Ishikawa (cell line): ENCODE data around the gene SIK1.
"Not testable (repeated sequence)": the region's sequence is repeated elsewhere in the genome, so short reads cannot be mapped to it uniquely, and the experiment has no call there.

Experiments used
- CEBPB ChIP-seq: IDR thresholded peaks from 2 replicates; pipeline ENCODE4 v1.6.1; 2012
- CREB1 ChIP-seq: IDR thresholded peaks from 2 replicates; pipeline ENCODE4 v1.6.1; 2012; ENCODE audit warnings: low read depth
- EGR1 ChIP-seq: IDR thresholded peaks from 2 replicates; pipeline ENCODE4 v1.6.1; 2012
- EP300 ChIP-seq: IDR thresholded peaks from 2 replicates; pipeline ENCODE4 v1.6.1; 2012; ENCODE audit warnings: borderline replicate concordance
- FOXM1 ChIP-seq: IDR thresholded peaks from 2 replicates; pipeline ENCODE4 v1.6.1; 2012; ENCODE audit warnings: low read depth, borderline replicate concordance
- NFIC ChIP-seq: IDR thresholded peaks from 2 replicates; pipeline ENCODE4 v1.6.1; 2012
- RAD21 ChIP-seq: IDR thresholded peaks from 2 replicates; pipeline ENCODE4 v1.6.1; 2012; ENCODE audit warnings: low read depth
- REST ChIP-seq: IDR thresholded peaks from 2 replicates; pipeline ENCODE4 v1.6.1; 2012; ENCODE audit warnings: low read depth, mild to moderate bottlenecking
- TAF1 ChIP-seq: IDR thresholded peaks from 2 replicates; pipeline ENCODE4 v1.6.1; 2012; ENCODE audit warnings: low read depth, mild to moderate bottlenecking
- TCF12 ChIP-seq: IDR thresholded peaks from 2 replicates; pipeline ENCODE4 v1.6.1; 2012; ENCODE audit warnings: low read depth
- TEAD4 ChIP-seq: IDR thresholded peaks from 2 replicates; pipeline ENCODE4 v1.6.1; 2012
- USF1 ChIP-seq: IDR thresholded peaks from 2 replicates; pipeline ENCODE4 v1.6.1; 2012
- YY1 ChIP-seq: IDR thresholded peaks from 2 replicates; pipeline ENCODE4 v1.6.1; 2012; ENCODE audit warnings: low read depth
- ZBTB7A ChIP-seq: IDR thresholded peaks from 2 replicates; pipeline ENCODE4 v1.6.1; 2012; ENCODE audit warnings: low read depth
- TF ChIP-seq, protein P1 (sequence below): IDR thresholded peaks from 2 replicates; pipeline ENCODE4 v1.6.1; 2012

Gene SIK1

GRCh38 chr21:43426404-43427241 is at the start of gene SIK1:
TSS of gene SIK1 (minus strand) at chr21:43427131. CDS start at chr21:43426178, 953 bp downstream.
- not testable (repeated sequence) for TF ChIP-seq TEAD4, EP300, CEBPB

DNA sequence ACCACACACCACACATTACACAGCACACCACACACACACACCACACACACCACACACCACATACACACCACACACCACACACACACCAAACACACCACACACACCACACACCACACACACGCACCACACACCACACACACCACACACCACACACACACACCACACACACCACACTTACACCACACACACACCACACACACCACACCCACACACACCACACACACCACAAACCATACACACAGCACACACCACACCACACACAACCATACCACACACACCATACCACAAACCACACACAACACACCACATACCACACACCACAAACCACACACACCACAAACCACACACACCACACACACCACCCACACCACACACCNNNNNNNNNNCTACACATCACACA is 40.9 kb upstream of the SIK1 start:
- no peak for TF ChIP-seq TAF1
- TF ChIP-seq ZBTB7A = no peak
- no peak for TF ChIP-seq YY1
- no peak for TF ChIP-seq TCF12
- TF ChIP-seq CEBPB = no peak
- TF ChIP-seq USF1 = no peak
- TF ChIP-seq FOXM1 = no peak
- no peak for TF ChIP-seq RAD21
- no peak for TF ChIP-seq TEAD4
- TF ChIP-seq, protein P1, sequence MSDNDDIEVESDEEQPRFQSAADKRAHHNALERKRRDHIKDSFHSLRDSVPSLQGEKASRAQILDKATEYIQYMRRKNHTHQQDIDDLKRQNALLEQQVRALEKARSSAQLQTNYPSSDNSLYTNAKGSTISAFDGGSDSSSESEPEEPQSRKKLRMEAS = no peak
- no peak for TF ChIP-seq EP300

DNA sequence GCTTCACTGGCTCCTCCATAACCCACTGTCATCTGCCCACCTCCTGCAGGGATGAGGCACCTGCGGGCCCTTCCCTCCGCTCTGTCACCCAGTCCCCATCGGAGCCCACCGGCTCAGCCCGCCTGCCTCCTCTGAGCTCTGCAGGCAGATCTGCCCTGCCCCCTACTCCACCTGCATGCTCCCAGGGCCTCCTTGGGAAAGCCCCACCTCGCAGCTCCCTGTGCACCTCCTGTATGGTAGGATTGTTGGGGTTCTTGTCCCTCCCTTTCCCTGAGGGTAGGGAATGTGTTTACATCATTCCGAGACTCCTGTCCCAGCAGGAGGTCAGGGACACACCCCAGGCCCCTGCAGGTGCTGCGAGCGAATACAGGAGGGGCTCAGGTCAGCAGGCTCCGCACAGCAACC is 50.5 kb downstream of the SIK1 start:
- TF ChIP-seq REST (no peak), NFIC (no peak), FOXM1 (no peak), YY1 (no peak), TAF1 (no peak), USF1 (no peak), CEBPB (no peak), EP300 (no peak), TCF12 (no peak), RAD21 (no peak), CREB1 (no peak), EGR1 (no peak), TEAD4 (no peak)
- TF ChIP-seq, protein P1 = no peak

DNA sequence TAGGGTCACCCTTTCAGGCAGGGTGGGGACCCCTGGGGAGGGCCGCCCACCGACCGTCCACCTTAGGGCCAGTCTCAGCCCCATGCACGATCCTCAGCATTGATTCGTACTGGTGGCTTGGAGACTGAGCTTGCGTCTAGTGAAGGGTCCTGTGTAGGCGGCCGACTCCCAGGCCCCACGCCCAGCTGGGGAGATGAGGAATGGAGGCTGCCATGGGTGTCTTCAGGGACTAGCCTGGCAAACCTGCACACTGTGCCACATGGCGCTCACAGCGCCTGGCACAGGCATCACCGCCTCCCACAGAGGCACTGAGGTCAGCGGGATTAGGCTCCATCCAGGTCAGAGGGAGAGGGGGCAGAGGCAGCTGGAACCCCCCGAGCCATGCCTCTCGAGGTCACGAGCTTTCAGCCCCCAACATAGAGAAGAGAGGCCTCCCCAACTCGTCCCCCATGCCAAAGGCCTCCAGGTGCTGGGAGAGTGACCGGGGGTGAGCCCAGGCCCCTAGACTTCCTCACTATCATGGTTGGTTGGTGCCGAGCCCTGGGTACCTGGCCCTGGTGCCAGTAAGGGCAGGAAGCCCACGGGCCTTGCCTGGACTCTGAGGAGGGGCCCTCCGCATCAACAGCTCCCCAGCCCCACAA is 51.0 kb downstream of the SIK1 start:
- TF ChIP-seq RAD21 (no peak), CEBPB (no peak), ZBTB7A (no peak)

DNA sequence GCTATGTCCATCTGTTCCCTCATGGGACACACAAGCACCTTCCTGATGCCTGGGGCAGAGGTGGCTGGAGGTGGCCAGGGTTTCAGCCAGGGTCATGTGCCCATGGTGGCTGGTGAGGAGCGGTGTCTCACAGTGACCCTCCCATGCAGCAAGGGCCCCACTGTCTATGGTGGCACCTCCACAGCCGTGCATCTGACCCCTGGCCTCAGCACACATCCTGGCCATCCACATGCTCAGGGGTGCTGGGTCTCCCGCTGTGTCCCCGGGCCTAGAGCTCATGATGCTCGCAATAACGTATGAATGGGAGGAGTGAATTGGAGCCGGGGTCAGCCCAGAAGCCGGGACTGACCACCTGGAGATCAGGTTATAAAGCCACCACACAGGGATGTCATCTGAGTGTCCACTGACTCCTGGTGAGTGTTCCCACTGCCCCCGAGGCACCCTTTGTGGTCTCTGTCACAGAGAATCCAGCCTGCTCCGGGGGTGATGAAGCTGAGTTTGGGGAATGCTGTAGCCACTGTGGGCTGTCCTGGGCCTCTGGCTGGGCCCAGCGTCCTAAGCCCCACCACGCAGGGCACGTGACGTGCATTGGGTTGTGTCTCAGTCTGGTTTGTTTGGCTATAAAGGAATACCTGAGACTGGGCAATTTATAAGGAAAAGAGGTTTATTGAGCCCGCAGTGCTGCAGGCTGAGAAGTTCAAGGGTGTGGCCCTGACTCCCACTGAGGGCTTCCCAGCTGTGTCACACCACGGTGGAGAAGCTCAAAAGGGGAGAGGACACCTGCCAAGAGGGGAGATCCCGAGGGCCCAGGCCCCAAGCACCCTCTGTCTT is 51.7 kb downstream of the SIK1 start:
- TF ChIP-seq CEBPB (no peak), USF1 (no peak), YY1 (no peak), EGR1 (no peak), FOXM1 (no peak), RAD21 (no peak), NFIC (no peak), EP300 (no peak), ZBTB7A (no peak), REST (no peak), TEAD4 (no peak), CREB1 (no peak), TCF12 (no peak), TAF1 (no peak)
- TF ChIP-seq, protein P1 = no peak
